Endothelial cell of umbilical vein (primary cell): Measurements from ENCODE around the gene KDM7A. TPM values are rescaled to one million over a fixed set of nuclear protein-coding genes. Genes with fewer than 3 reads are reported as not detected.

Experiments
- BruUV-seq: library from RNA; stranded (reverse); fragments of 400-500 nt; replicated peaks from 2 replicates; lab custom pipeline; 2021; lab: Mats Ljungman, UMichigan
- CTCF ChIA-PET: fragments of 300-600, 350-600 bp; sonication (Branson Sonifier 250); formaldehyde crosslinking; loops from one replicate; lab custom pipeline; 2021; ENCODE audit warnings: antibody characterized with exemption, inconsistent platforms; lab: Charles Lee
- POLR2A ChIA-PET: fragments of 300-600, 350-600 bp; sonication (Branson Sonifier 250); formaldehyde crosslinking; loops from one replicate; lab custom pipeline; 2021; ENCODE audit warnings: antibody characterized with exemption, inconsistent platforms; lab: Charles Lee
- DNase-seq: peaks from one replicate; pipeline ENCODE4 v3.0.0-alpha.2; 2011; ENCODE audit warnings: low read depth, low spot score
- FAIRE-seq: peaks from 2 replicates; lab custom pipeline; 2011; peaks lifted over from hg19 to GRCh38; lab: Jason Lieb, UNC
- H2AFZ ChIP-seq: 2 replicates; pipeline ENCODE4 v1.6.0; 2012; ENCODE audit warnings: low read depth, low read length, control low read depth, inconsistent platforms
- H3K27ac ChIP-seq: 2 replicates; pipeline ENCODE4 v1.5.1; 2011; ENCODE audit warnings: low read depth, mild to moderate bottlenecking, control low read depth, low read length, moderate library complexity; ENCODE audit not compliant: insufficient read depth
- H3K27me3 ChIP-seq, 2 experiments: 2 replicates each; pipeline versions ENCODE4 v1.6.0 to v1.6.1; 2011; ENCODE audit warnings: low read length in 2 of 2, mixed read lengths in 1 of 2; ENCODE audit not compliant: control insufficient read depth in 2 of 2, insufficient read depth in 2 of 2
- H3K36me3 ChIP-seq, 2 experiments: 2 replicates in 1 of 2; 3 replicates in 1 of 2; pipeline ENCODE4 v1.5.1; 2011; ENCODE audit warnings: low read length in 2 of 2, mild to moderate bottlenecking in 1 of 2, moderate library complexity in 1 of 2; ENCODE audit not compliant: control insufficient read depth in 2 of 2, insufficient read depth in 2 of 2; ENCODE audit errors: extremely low read depth in 1 of 2
- H3K4me1 ChIP-seq: 3 replicates; pipeline ENCODE4 v1.5.1; 2011; ENCODE audit warnings: mild to moderate bottlenecking, low read length; ENCODE audit not compliant: control insufficient read depth, insufficient read depth; ENCODE audit errors: extremely low read depth
- H3K4me2 ChIP-seq: 2 replicates; pipeline ENCODE4 v1.6.1; 2011; ENCODE audit warnings: low read length, control low read depth, mixed read lengths; ENCODE audit not compliant: insufficient read depth
- H3K4me3 ChIP-seq, 3 experiments: fragments of 200-600 bp in 1 of 3; sonication (generic), shearing (Covaris generic) in 1 of 3; replicated peaks in 1 of 3; 2 replicates each; pipeline ENCODE4 v1.5.1; 2011 to 2016; ENCODE audit warnings: control low read depth in 3 of 3, low read length in 3 of 3, mild to moderate bottlenecking in 2 of 3, inconsistent platforms in 1 of 3, low read depth in 1 of 3, moderate library complexity in 1 of 3; ENCODE audit not compliant: insufficient read depth in 1 of 3
- H3K79me2 ChIP-seq: 2 replicates; pipeline ENCODE4 v1.6.0; 2012; ENCODE audit warnings: low read length, inconsistent platforms; ENCODE audit not compliant: control insufficient read depth, insufficient read depth
- H3K9ac ChIP-seq: replicated peaks from 2 replicates; pipeline ENCODE3; 2011; ENCODE audit warnings: low read length, control low read depth; ENCODE audit not compliant: insufficient read depth; ENCODE audit errors: extremely low read depth
- H3K9me1 ChIP-seq: replicated peaks from 3 replicates; pipeline ENCODE4 v1.6.0; 2011; ENCODE audit warnings: mild to moderate bottlenecking, low read length; ENCODE audit not compliant: control insufficient read depth, insufficient read depth; ENCODE audit errors: extremely low read depth
- H3K9me3 ChIP-seq: replicated peaks from 2 replicates; pipeline ENCODE4 v1.5.1; 2012; ENCODE audit warnings: low read length, inconsistent platforms; ENCODE audit not compliant: control insufficient read depth, insufficient read depth
- H4K20me1 ChIP-seq: replicated peaks from 2 replicates; pipeline ENCODE3; 2011; ENCODE audit warnings: mild to moderate bottlenecking, low read length; ENCODE audit not compliant: control insufficient read depth, insufficient read depth; ENCODE audit errors: extremely low read depth
- CTCF ChIP-seq, 2 donors: IDR thresholded peaks; 1 replicate in 1 of 2; 2 replicates in 1 of 2; pipeline ENCODE4 v1.5.1; 2011; ENCODE audit warnings: low read length in 2 of 2, mild to moderate bottlenecking in 2 of 2, moderate library complexity in 2 of 2, control low read depth in 1 of 2, inconsistent platforms in 1 of 2, low read depth in 1 of 2; ENCODE audit not compliant: insufficient read depth in 1 of 2; ENCODE audit errors: extremely low read depth in 1 of 2
- EZH2 ChIP-seq: IDR thresholded peaks from 2 replicates; pipeline ENCODE4 v1.6.1; 2012; ENCODE audit warnings: borderline replicate concordance, low read depth, mild to moderate bottlenecking, moderate library complexity, low read length, inconsistent platforms; ENCODE audit not compliant: severe bottlenecking
- FOS ChIP-seq: IDR thresholded peaks from 2 replicates; pipeline ENCODE4 v1.6.1; 2011; ENCODE audit warnings: mild to moderate bottlenecking, low read length, moderate library complexity, borderline replicate concordance; ENCODE audit not compliant: insufficient read depth
- GATA2 ChIP-seq: IDR thresholded peaks from 2 replicates; pipeline ENCODE4 v1.7.0; 2011; ENCODE audit warnings: low read depth, mild to moderate bottlenecking, moderate library complexity, mixed read lengths, low read length; ENCODE audit not compliant: insufficient read length, insufficient read depth
- JUN ChIP-seq: IDR thresholded peaks from 2 replicates; pipeline ENCODE4 v1.6.1; 2011; ENCODE audit warnings: borderline replicate concordance, low read depth; ENCODE audit not compliant: insufficient read length, insufficient read depth
- MAX ChIP-seq: IDR thresholded peaks from 2 replicates; pipeline ENCODE4 v1.6.1; 2011; ENCODE audit not compliant: insufficient read depth, insufficient read length
- MYC ChIP-seq: IDR thresholded peaks from one replicate; pipeline ENCODE4 v1.6.1; 2011; ENCODE audit warnings: mild to moderate bottlenecking, low read depth, low read length
- POLR2A ChIP-seq: IDR thresholded peaks from 2 replicates; pipeline ENCODE4 v1.6.1; 2012; ENCODE audit warnings: low read depth, mild to moderate bottlenecking, control low read depth, low read length
- POLR2AphosphoS5 ChIP-seq: IDR thresholded peaks from 2 replicates; pipeline ENCODE4 v1.6.1; 2012; ENCODE audit warnings: low read depth, mild to moderate bottlenecking, control low read depth, low read length, moderate library complexity; ENCODE audit not compliant: insufficient read depth
- dilution Hi-C: fragments of 300-500 bp; cut with MboI; formaldehyde crosslinking; loops from one replicate; pipeline ENCODE4 v1.15.0; 2019; ENCODE audit warnings: low sequenced_read_pairs; ENCODE audit not compliant: extremely low pct_ligation_motif_present
- intact Hi-C: fragments of 100-400 bp; cut with micrococcal nuclease; formaldehyde crosslinking; loops from one replicate; pipeline ENCODE4 v1.10.0; 2022
- polyA plus RNA-seq, 4 experiments: library from polyadenylated mRNA; depleted of rRNA in 3 of 4; stranded (reverse) in 3 of 4; unstranded in 1 of 4; fragments of >200 nt; gene quantifications; 2 replicates each; pipeline versions ENCODE4 v1.2.1 to v1.2.3, GENCODE V29; 2011 to 2012; ENCODE audit warnings: missing spikeins in 1 of 4
- total RNA-seq: library from RNA; stranded (reverse); gene quantifications from 2 replicates; pipeline ENCODE4 v1.2.3, GENCODE V29; 2021

Gene KDM7A
- total and polyA plus RNA-seq, 2 donors (not counting 3 experiments of a cell fraction or from before 2014, with no cell fraction given): 2.4 to 7.3 TPM

GRCh38 chr7:140168816-140169215 is 8.0 kb downstream of the KDM7A start:
- POLR2A ChIA-PET: no interaction called here
- Histone ChIP-seq H3K36me3 (no peaks in the 10 kb centered on the region), H4K20me1 (peaks cover 10% of the 10 kb centered on the region), H3K4me3 (no peak overlapping the region), H3K9me3 (no peaks in the 10 kb centered on the region), H3K27me3 (no peaks in the 10 kb centered on the region), H3K27ac (no peak overlapping the region), H3K9ac (no peak overlapping the region), H3K4me2 (no peak overlapping the region), H3K79me2 (peaks cover 32% of the 10 kb centered on the region), H3K9me1 (no peaks in the 10 kb centered on the region), H3K4me1 (peaks cover 4% of the 10 kb centered on the region), H2AFZ (no peak overlapping the region)
- no peak for TF ChIP-seq MYC
- no peak for TF ChIP-seq GATA2
- no peak for TF ChIP-seq FOS
- TF ChIP-seq JUN: no peak
- TF ChIP-seq POLR2A: no peak
- no peak for TF ChIP-seq CTCF (IDR thresholded peaks at IDR 0.05; ENCODE audit: extremely low read depth in 1 of 2, insufficient read depth in 1 of 2, low read depth in 1 of 2, low read length in 2 of 2)
- no peak for TF ChIP-seq MAX
- TF ChIP-seq EZH2: no peak
- no peak for TF ChIP-seq POLR2AphosphoS5
- no peak for DNase-seq
- CTCF ChIA-PET: interaction anchor here (1.0 kb wide), 1 partner anchor 157 kb away, joined by 3 read pairs; no protein-coding TSS in a partner anchor
- intact Hi-C loops (no loop called here), dilution Hi-C loops (no loop called here)
- BruUV-seq: no TSS peak
- no peak for FAIRE-seq
